OCI-LY3 (cell line): ENCODE measurements around the gene BCAR3.

ENCODE experiments used
- H2AFZ ChIP-seq: fragments of 200-600, 300-600 bp; shearing (Covaris generic); 2 replicates; pipeline ENCODE4 v1.6.0; 2014; ENCODE audit warnings: antibody characterized with exemption, low read depth, low read length
- H3K27ac ChIP-seq: fragments of 200-600, 300-600 bp; sonication (generic); 2 replicates; pipeline ENCODE4 v1.5.1; 2014; ENCODE audit warnings: mild to moderate bottlenecking, low read length, moderate library complexity, mixed read lengths
- H3K27me3 ChIP-seq: fragments of 200-600, 300-600 bp; sonication (generic); 2 replicates; pipeline ENCODE4 v1.6.1; 2014; ENCODE audit warnings: low read depth, low read length, mixed read lengths
- H3K36me3 ChIP-seq: fragments of 200-600, 300-600 bp; sonication (generic); replicated peaks from 2 replicates; pipeline ENCODE3; 2014; ENCODE audit warnings: low read depth, low read length, mixed read lengths
- H3K4me1 ChIP-seq: fragments of 300-600, 200-600 bp; sonication (generic); 2 replicates; pipeline ENCODE4 v1.6.1; 2014; ENCODE audit warnings: low read length, mixed read lengths
- H3K4me2 ChIP-seq: fragments of 200-600, 300-600 bp; sonication (generic); 2 replicates; pipeline ENCODE4 v1.6.1; 2014; ENCODE audit warnings: low read length, mixed read lengths
- H3K4me3 ChIP-seq: fragments of 300-600, 200-600 bp; sonication (generic); 2 replicates; pipeline ENCODE4 v1.5.1; 2014; ENCODE audit warnings: antibody characterized with exemption, mild to moderate bottlenecking, low read length, moderate library complexity
- H3K79me2 ChIP-seq: fragments of 300-600, 200-600 bp; shearing (Covaris generic); 2 replicates; pipeline ENCODE4 v1.6.1; 2014; ENCODE audit warnings: mild to moderate bottlenecking, low read length, mixed read lengths
- H3K9ac ChIP-seq: fragments of 300-600, 200-600 bp; shearing (Covaris generic); 2 replicates; pipeline ENCODE4 v1.6.0; 2014; ENCODE audit warnings: mild to moderate bottlenecking, low read length, moderate library complexity
- H3K9me3 ChIP-seq: fragments of 200-600, 300-600 bp; shearing (Covaris generic); 2 replicates; pipeline ENCODE4 v1.6.1; 2014; ENCODE audit warnings: low read length, mixed read lengths; ENCODE audit not compliant: insufficient read depth
- H4K20me1 ChIP-seq: fragments of 200-600, 300-600 bp; sonication (generic); 2 replicates; pipeline ENCODE4 v1.6.1; 2016; ENCODE audit warnings: low read length, mixed read lengths; ENCODE audit not compliant: insufficient read depth
- CTCF ChIP-seq: fragments of 200-600, 300-600 bp; sonication (generic); IDR thresholded peaks from 2 replicates; pipeline ENCODE4 v1.5.1; 2014; ENCODE audit warnings: antibody characterized with exemption, low read length, low read depth
- EZH2phosphoT487 ChIP-seq: fragments of 200-600 bp; shearing (Covaris generic); IDR thresholded peaks from 2 replicates; pipeline ENCODE4 v1.6.1; 2018; ENCODE audit warnings: antibody characterized with exemption, mixed run types, low read depth

Gene BCAR3

GRCh38 chr1:93615582-93616150 lies 66.0 kb downstream of the BCAR3 start:
- Histone ChIP-seq H3K9me3 (no peaks in the 10 kb centered on the region), H3K36me3 (peaks cover 21% of the 10 kb centered on the region), H3K9ac (peak overlapping the region; percentile 56; the same call in 1 of the 2 replicates), H3K4me2 (peak overlapping the region; percentile 91), H3K27me3 (no peaks in the 10 kb centered on the region), H2AFZ (no peak overlapping the region), H3K27ac (peak overlapping the region; percentile 81), H3K4me1 (peaks cover 93% of the 10 kb centered on the region), H3K4me3 (peak overlapping the region; percentile 57), H4K20me1 (peaks cover 65% of the 10 kb centered on the region), H3K79me2 (peaks cover 91% of the 10 kb centered on the region)
- TF ChIP-seq EZH2phosphoT487 = no peak
- TF ChIP-seq CTCF = no peak

- no peak for TF ChIP-seq EZH2phosphoT487
- peak overlapping the region; percentile 56; the same call in 1 of the 2 replicates for H3K9ac ChIP-seq
- peaks cover 93% of the 10 kb centered on the region for H3K4me1 ChIP-seq
- H4K20me1 ChIP-seq = peaks cover 61% of the 10 kb centered on the region
- peaks cover 91% of the 10 kb centered on the region for H3K79me2 ChIP-seq
- peak overlapping the region; percentile 50 for H3K4me3 ChIP-seq
- H3K36me3 ChIP-seq = peaks cover 21% of the 10 kb centered on the region
- H3K4me2 ChIP-seq = peak overlapping the region; percentile 91
- no peaks in the 10 kb centered on the region for H3K9me3 ChIP-seq
- H3K27me3 ChIP-seq = no peaks in the 10 kb centered on the region
- no peak overlapping the region for H2AFZ ChIP-seq
- peak overlapping the region; percentile 81 for H3K27ac ChIP-seq
Measured at GRCh38 chr1:93614986-93615581, 66.6 kb downstream of the BCAR3 start.

GRCh38 chr1:93614541-93614940 lies 67.1 kb downstream of the BCAR3 start:
- Histone ChIP-seq H2AFZ (no peak overlapping the region), H3K4me1 (peaks cover 93% of the 10 kb centered on the region), H3K79me2 (peaks cover 91% of the 10 kb centered on the region), H3K4me3 (no peak overlapping the region), H3K4me2 (0 out of 2 replicates have a peak overlapping the region, but pooled peaks have one; percentile 1), H3K9ac (no peak overlapping the region), H4K20me1 (peaks cover 61% of the 10 kb centered on the region), H3K27me3 (no peaks in the 10 kb centered on the region), H3K36me3 (peaks cover 21% of the 10 kb centered on the region), H3K27ac (no peak overlapping the region), H3K9me3 (no peaks in the 10 kb centered on the region)
- no peak for TF ChIP-seq CTCF
- TF ChIP-seq EZH2phosphoT487 = no peak

GRCh38 chr1:93613898-93614297 lies 67.7 kb downstream of the BCAR3 start:
- no peak for TF ChIP-seq CTCF
- no peak overlapping the region for H2AFZ ChIP-seq
- H3K27me3 ChIP-seq = no peaks in the 10 kb centered on the region
- peaks cover 21% of the 10 kb centered on the region for H3K36me3 ChIP-seq
- no peak overlapping the region for H3K9ac ChIP-seq
- H3K4me1 ChIP-seq = peaks cover 96% of the 10 kb centered on the region
- H3K4me2 ChIP-seq = 0 out of 2 replicates have a peak overlapping the region, but pooled peaks have one; percentile 1
- H4K20me1 ChIP-seq = peaks cover 57% of the 10 kb centered on the region
- no peaks in the 10 kb centered on the region for H3K9me3 ChIP-seq
- H3K4me3 ChIP-seq = no peak overlapping the region
- H3K27ac ChIP-seq = no peak overlapping the region
- peaks cover 94% of the 10 kb centered on the region for H3K79me2 ChIP-seq
